GM23338 (cell line): ENCODE data around the gene DTL. TPM values are rescaled to one million over a fixed set of nuclear protein-coding genes. Genes with fewer than 3 reads are reported as not detected.

Source experiments
- ATAC-seq: fragments of 200-7000 bp; cut with Tn5 transposase; 3 replicates; pipeline ENCODE4 v1.9.1; 2020
- DNase-seq: peaks from one replicate; pipeline ENCODE4 v3.0.0-alpha.2; 2015; ENCODE audit warnings: low spot score
- H2AFZ ChIP-seq: fragments of 200-600 bp; sonication (generic); 2 replicates; pipeline ENCODE4 v1.8.0; 2016; ENCODE audit warnings: antibody characterized with exemption, mild to moderate bottlenecking, moderate library complexity
- H3F3A ChIP-seq: fragments of 200-600 bp; sonication (generic); replicated peaks from 2 replicates; pipeline ENCODE4 v1.8.0; 2017; ENCODE audit warnings: antibody characterized with exemption, mixed run types, low read depth
- H3K27ac ChIP-seq: fragments of 200-600 bp; sonication (generic); 2 replicates; pipeline ENCODE4 v1.6.1; 2016; ENCODE audit warnings: low read depth
- H3K27me3 ChIP-seq: fragments of 200-600 bp; sonication (generic); 2 replicates; pipeline ENCODE4 v1.8.0; 2016; ENCODE audit warnings: mild to moderate bottlenecking, mixed run types, moderate library complexity; ENCODE audit not compliant: insufficient read depth
- H3K36me3 ChIP-seq: fragments of 200-600 bp; sonication (generic); 2 replicates; pipeline ENCODE4 v1.8.0; 2016; ENCODE audit warnings: mild to moderate bottlenecking; ENCODE audit not compliant: insufficient read depth
- H3K4me1 ChIP-seq: fragments of 200-600 bp; sonication (generic); 2 replicates; pipeline ENCODE4 v1.8.0; 2016; ENCODE audit warnings: mild to moderate bottlenecking, moderate library complexity; ENCODE audit not compliant: insufficient read depth
- H3K4me2 ChIP-seq: fragments of 200-600 bp; sonication (generic); 2 replicates; pipeline ENCODE4 v1.7.1; 2017; ENCODE audit warnings: mixed run types
- H3K4me3 ChIP-seq: fragments of 200-600 bp; sonication (generic); 2 replicates; pipeline ENCODE4 v1.6.1; 2016; ENCODE audit warnings: mixed run types
- H3K79me2 ChIP-seq: fragments of 200-600 bp; sonication (generic); replicated peaks from 2 replicates; pipeline ENCODE4 v1.8.0; 2017; ENCODE audit warnings: mild to moderate bottlenecking; ENCODE audit not compliant: insufficient read depth
- H3K9me2 ChIP-seq: fragments of 200-600 bp; sonication (generic); 2 replicates; pipeline ENCODE4 v1.8.0; 2017; ENCODE audit not compliant: insufficient read depth
- H4K20me1 ChIP-seq: fragments of 200-600 bp; sonication (generic); replicated peaks from 2 replicates; pipeline ENCODE4 v1.8.0; 2017; ENCODE audit warnings: mild to moderate bottlenecking; ENCODE audit not compliant: insufficient read depth
- H3K27ac Mint-ChIP-seq: 2 replicates; pipeline ENCODE4 v1.8.0; 2020; ENCODE audit warnings: inconsistent platforms, mild to moderate bottlenecking, moderate library complexity, mixed read lengths
- H3K27me3 Mint-ChIP-seq: 3 replicates; pipeline ENCODE4 v1.8.0; 2022; ENCODE audit warnings: low read depth, mild to moderate bottlenecking, moderate library complexity, mixed read lengths, inconsistent platforms; ENCODE audit not compliant: insufficient read depth, poor library complexity
- H3K36me3 Mint-ChIP-seq: 3 replicates; pipeline ENCODE4 v1.8.0; 2021; ENCODE audit warnings: low read depth, mild to moderate bottlenecking, inconsistent platforms, moderate library complexity, mixed read lengths
- H3K4me1 Mint-ChIP-seq: 3 replicates; pipeline ENCODE4 v1.8.0; 2020; ENCODE audit warnings: mild to moderate bottlenecking, inconsistent platforms, mixed read lengths
- H3K4me3 Mint-ChIP-seq: 3 replicates; pipeline ENCODE4 v1.8.0; 2021; ENCODE audit warnings: moderate library complexity, mild to moderate bottlenecking, inconsistent platforms, mixed read lengths
- H3K9me3 Mint-ChIP-seq: 3 replicates; pipeline ENCODE4 v1.8.0; 2020; ENCODE audit warnings: moderate library complexity, mild to moderate bottlenecking, inconsistent platforms, mixed read lengths
- CREB1 ChIP-seq: fragments of 250-450 bp; sonication (Bioruptor Pico); IDR thresholded peaks from 2 replicates; pipeline ENCODE4 v1.5.0; 2020; ENCODE audit warnings: low read depth, mild to moderate bottlenecking, moderate library complexity
- CTCF ChIP-seq, 2 experiments: fragments of 200-600 bp in 1 of 2; sonication (generic) in 1 of 2; conservative IDR thresholded peaks; 2 replicates each; pipeline versions ENCODE4 v1.5.1 to v1.6.1; 2016 to 2017; ENCODE audit warnings: antibody characterized with exemption in 2 of 2, low read depth in 2 of 2, mild to moderate bottlenecking in 2 of 2, moderate library complexity in 1 of 2
- EZH2 ChIP-seq: fragments of 200-600 bp; sonication (generic); IDR thresholded peaks from one replicate; pipeline ENCODE4 v1.8.0; 2017; ENCODE audit warnings: antibody characterized with exemption, mild to moderate bottlenecking, low read depth; ENCODE audit not compliant: unreplicated experiment
- EZH2phosphoT487 ChIP-seq: fragments of 200-600 bp; sonication (generic); IDR thresholded peaks from one replicate; pipeline ENCODE4 v1.8.1; 2018; ENCODE audit warnings: antibody characterized with exemption; ENCODE audit not compliant: unreplicated experiment
- JUNB ChIP-seq: IDR thresholded peaks from one replicate; pipeline ENCODE4 v1.6.1; 2016; ENCODE audit warnings: antibody characterized with exemption; ENCODE audit not compliant: unreplicated experiment
- NANOG ChIP-seq: IDR thresholded peaks from 2 replicates; pipeline ENCODE4 v1.6.1; 2016; ENCODE audit warnings: antibody characterized with exemption, borderline replicate concordance
- POLR2AphosphoS5 ChIP-seq: IDR thresholded peaks from 2 replicates; pipeline ENCODE4 v1.6.1; 2016; ENCODE audit warnings: antibody characterized with exemption, low read depth
- REST ChIP-seq: IDR thresholded peaks from one replicate; pipeline ENCODE4 v1.6.1; 2018; ENCODE audit warnings: antibody characterized with exemption; ENCODE audit not compliant: unreplicated experiment
- STAT1 ChIP-seq: IDR thresholded peaks from one replicate; pipeline ENCODE4 v1.6.1; 2016; ENCODE audit warnings: antibody characterized with exemption; ENCODE audit not compliant: unreplicated experiment
- ZNF114 ChIP-seq: fragments of 250-450 bp; sonication (Bioruptor Pico); IDR thresholded peaks from 2 replicates; pipeline ENCODE4 v1.5.0; 2020; ENCODE audit warnings: mild to moderate bottlenecking, moderate library complexity
- ZNF331 ChIP-seq: fragments of 250-450 bp; sonication (Bioruptor Pico); IDR thresholded peaks from 2 replicates; pipeline ENCODE4 v1.5.0; 2020; ENCODE audit warnings: low read depth, mild to moderate bottlenecking, moderate library complexity
- ZNF462 ChIP-seq: fragments of 250-450 bp; sonication (Bioruptor Pico); IDR thresholded peaks from 2 replicates; pipeline ENCODE4 v1.5.0; 2020; ENCODE audit warnings: mild to moderate bottlenecking, moderate library complexity
- polyA plus RNA-seq: library from polyadenylated mRNA; unstranded; fragments of >200 nt; fragmentation: Nextera tagmentation; extraction: Ambion mirVana; gene quantifications from 2 replicates; pipeline ENCODE4 v1.2.1, GENCODE V29; 2016
- total RNA-seq: library from RNA; depleted of rRNA; stranded (reverse); fragments of >200 nt; shearing (Covaris generic); gene quantifications from 2 replicates; pipeline ENCODE4 v1.2.3, GENCODE V29; 2014
- TF ChIP-seq, protein P1 (sequence below): IDR thresholded peaks from 2 replicates; pipeline ENCODE4 v1.6.1; 2016; ENCODE audit warnings: antibody characterized with exemption

The DTL gene
- total and polyA plus RNA-seq, 2 experiments from 2014 or later, result 26.5 to 58.8 TPM

DNA sequence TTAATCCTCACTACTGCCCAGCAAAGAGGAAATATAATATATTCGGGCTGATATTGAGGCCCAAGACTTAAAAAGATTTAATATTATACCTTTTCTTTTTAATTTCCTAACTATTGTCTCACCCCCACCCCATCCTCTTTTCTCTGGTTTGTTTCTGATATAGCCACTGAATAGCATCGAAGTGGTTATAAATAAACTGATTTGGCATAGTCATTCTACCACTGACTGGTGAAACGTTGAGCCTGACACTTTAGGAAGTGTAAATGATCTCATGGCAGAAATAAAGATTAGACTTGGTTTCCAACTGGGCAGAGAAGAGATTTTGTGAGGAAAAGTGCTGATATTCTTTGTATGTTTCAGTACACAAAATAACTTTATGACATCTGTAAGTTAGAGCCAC is 39.3 kb downstream of the DTL start:
- Histone ChIP-seq H3K4me2 (no peak overlapping the region), H3K79me2 (no peaks in the 10 kb centered on the region), H3F3A (no peaks in the 10 kb centered on the region), H3K4me1 (no peaks in the 10 kb centered on the region), H3K4me3 (no peak overlapping the region), H2AFZ (no peak overlapping the region), H4K20me1 (peaks cover 4% of the 10 kb centered on the region; the same call in 1 of the 2 replicates), H3K9me2 (no peaks in the 10 kb centered on the region), H3K27me3 (no peaks in the 10 kb centered on the region), H3K27ac (no peak overlapping the region), H3K36me3 (peaks cover 55% of the 10 kb centered on the region)
- Mint-ChIP-seq H3K36me3 (peaks cover 62% of the 10 kb centered on the region), H3K27me3 (peaks cover 2% of the 10 kb centered on the region), H3K4me3 (no peak overlapping the region), H3K27ac (no peak overlapping the region), H3K9me3 (no peaks in the 10 kb centered on the region), H3K4me1 (no peaks in the 10 kb centered on the region)
- DNase-seq (no peak), ATAC-seq (no peak)
- TF ChIP-seq REST (no peak), ZNF114 (CRISPR knock-in tag) (no peak), ZNF331 (CRISPR knock-in tag) (no peak), CREB1 (CRISPR knock-in tag) (no peak), EZH2 (no peak), CTCF (conservative IDR thresholded peaks at IDR 0.05; ENCODE audit: low read depth in 2 of 2) (no peak), JUNB (no peak), ZNF462 (CRISPR knock-in tag) (no peak), STAT1 (no peak), POLR2AphosphoS5 (no peak), EZH2phosphoT487 (no peak), NANOG (no peak)
- TF ChIP-seq, protein P1, sequence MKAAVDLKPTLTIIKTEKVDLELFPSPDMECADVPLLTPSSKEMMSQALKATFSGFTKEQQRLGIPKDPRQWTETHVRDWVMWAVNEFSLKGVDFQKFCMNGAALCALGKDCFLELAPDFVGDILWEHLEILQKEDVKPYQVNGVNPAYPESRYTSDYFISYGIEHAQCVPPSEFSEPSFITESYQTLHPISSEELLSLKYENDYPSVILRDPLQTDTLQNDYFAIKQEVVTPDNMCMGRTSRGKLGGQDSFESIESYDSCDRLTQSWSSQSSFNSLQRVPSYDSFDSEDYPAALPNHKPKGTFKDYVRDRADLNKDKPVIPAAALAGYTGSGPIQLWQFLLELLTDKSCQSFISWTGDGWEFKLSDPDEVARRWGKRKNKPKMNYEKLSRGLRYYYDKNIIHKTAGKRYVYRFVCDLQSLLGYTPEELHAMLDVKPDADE, result no peak
